Heart left ventricle (tissue), 16 donors: ENCODE results near the gene RFNG. TPM values are rescaled to one million over a fixed set of nuclear protein-coding genes. Genes with fewer than 3 reads are reported as not detected.

Experiments used
- ATAC-seq, 4 donors: fragments of 200-7000 bp; cut with Tn5 transposase; one replicate each; pipeline ENCODE4 v1.9.1; 2020 to 2022; ENCODE audit warnings: moderate library complexity in 4 of 4, mild to moderate bottlenecking in 3 of 4, moderate number of reproducible peaks in 1 of 4
- DNase-seq, 5 donors: peaks; one replicate each; pipeline ENCODE4 v3.0.0-alpha.2; 2020
- H3K27ac ChIP-seq, 12 donors: fragments of 200-600 bp; sonication (generic) in 4 of 12; one replicate each; pipeline versions ENCODE4 v1.5.0 to v1.8.0; 2016 to 2022; ENCODE audit warnings: mild to moderate bottlenecking in 2 of 12
- H3K27me3 ChIP-seq, 9 donors: fragments of 200-600 bp; sonication (generic) in 2 of 9; one replicate each; pipeline versions ENCODE4 v1.5.1 to v1.8.0; 2016 to 2022; ENCODE audit warnings: mild to moderate bottlenecking in 3 of 9
- H3K36me3 ChIP-seq, 9 donors: fragments of 200-600 bp; sonication (generic) in 2 of 9; one replicate each; pipeline versions ENCODE4 v1.5.0 to v1.8.0; 2018 to 2022; ENCODE audit warnings: mild to moderate bottlenecking in 2 of 9
- H3K4me1 ChIP-seq, 12 donors: fragments of 200-600 bp; sonication (generic) in 4 of 12; one replicate each; pipeline versions ENCODE4 v1.5.0 to v1.8.0; 2016 to 2022; ENCODE audit warnings: mild to moderate bottlenecking in 3 of 12
- H3K4me3 ChIP-seq, 12 donors: fragments of 200-600 bp; sonication (generic) in 4 of 12; one replicate each; pipeline versions ENCODE4 v1.5.0 to v1.8.0; 2017 to 2022; ENCODE audit warnings: mild to moderate bottlenecking in 9 of 12, moderate library complexity in 4 of 12
- H3K9me3 ChIP-seq, 12 donors: fragments of 200-600 bp; sonication (generic) in 4 of 12; one replicate each; pipeline versions ENCODE4 v1.5.0 to v1.8.0; 2016 to 2022; ENCODE audit warnings: mild to moderate bottlenecking in 1 of 12
- CTCF ChIP-seq, 12 donors: fragments of 200-600 bp; sonication (generic) in 4 of 12; IDR thresholded peaks; one replicate each; pipeline versions ENCODE4 v1.5.0 to v1.8.0; 2018 to 2022; ENCODE audit warnings: antibody characterized with exemption in 12 of 12, mild to moderate bottlenecking in 5 of 12
- POLR2A ChIP-seq, 2 donors: fragments of 450-650 bp; IDR thresholded peaks; one replicate each; pipeline ENCODE4 v1.6.1; 2017; ENCODE audit warnings: antibody characterized with exemption in 2 of 2, mild to moderate bottlenecking in 2 of 2, moderate library complexity in 2 of 2
- WGBS, 4 donors: extraction: QIAGEN DNeasy Blood & Tissue Kit in 2 of 4; methylation state at CpG; one replicate each; pipeline versions ENCODE4 v1.1.5 to v1.1.7; 2013 to 2018; 5-methylcytosine and 5-hydroxymethylcytosine counted together
- intact Hi-C, 10 donors: fragments of 100-400 bp; cut with DNase I; formaldehyde crosslinking; loops; one replicate each; pipeline versions ENCODE4 v1.11.1 to v1.14.2; 2022
- polyA plus RNA-seq, 2 donors: library from polyadenylated mRNA; stranded (reverse); fragments of 200-250 nt; gene quantifications; one replicate each; pipeline ENCODE4 v1.2.3, GENCODE V29; 2013
- total RNA-seq, 9 donors: library from RNA; depleted of rRNA in 2 of 9; stranded (reverse); fragments of >200 nt in 2 of 9; fragmentation: NEBNext Ultra II Directional in 3 of 9; extraction: Animal tissue kit (Norgen Biotek cat#: 25700) in 3 of 9; gene quantifications; one replicate each; pipeline versions ENCODE4 v1.1.0 to v1.2.4, GENCODE V29; 2016 to 2023
- donor health status: ischemic (EF 13 %, LVEDD 7.1; RV severe dilation, severe dysfunction).
- donor health status: healthy with polysubstance abuse.
- donor health status: DM: no; HTN: yes; CAD: no.
- donor health status: DM: no; HTN: no; CAD: no.
- donor health status: ischemic (EF 25% LVEDD 6.9; RV normal size, moderate dysfunction).
- donor health status: ischemic (EF 25% LVEDD 5.7; RV mildly dilated, moderate dysfunction).
- donor health status: healthy.
- donor health status: DM: yes; HTN: yes; CAD: no.
- donor health status: ischemic (EF 35%, LVEDD 5.7; RV mildly dilated, moderate dysfunction).
- donor health status: nonischemic (EF 11% LVEDD 7.7; RV severe dilation, severe dysfunction).
- donor health status: DM: yes; HTN: yes; CAD: no.
- donor health status: PGD.
- donor health status: ischemic (EF 29% LVEDD 5.4; RV normal size, mild dysfunction).
- donor health status: nonischemic (EF 23%, LVEDD 6.1; RV moderate dilation, normal function).

Gene RFNG
- total and polyA plus RNA-seq, 11 donors, result 16.4 to 30.6 (median 21.2) TPM

- no peaks in the 10 kb centered on the region for H3K27me3 ChIP-seq
- H3K36me3 ChIP-seq, result peaks cover 0 to 35% (median 8%) of the 10 kb centered on the region in 9 donors
- DNase-seq, result no peak
- H3K4me1 ChIP-seq, result peaks cover 0 to 17% (median 10%) of the 10 kb centered on the region in 12 donors
- no peak for ATAC-seq
- no peaks in the 10 kb centered on the region for H3K9me3 ChIP-seq
- no peak overlapping the region for H3K4me3 ChIP-seq
- TF ChIP-seq POLR2A (IDR thresholded peaks at IDR 0.05) (no peak), CTCF (IDR thresholded peaks at IDR 0.05) (no peak)
- H3K27ac ChIP-seq, result no peak overlapping the region
- intact Hi-C loops, result loop anchor here in 1 of 10 donors (1.0 kb wide), 1 partner anchor 27 kb away; no protein-coding TSS in a partner anchor
- 73 to 90% (median 83%) methylated on average over 12 to 14 of the region's 14 CpGs for WGBS, 4 donors
Measured at GRCh38 chr17:82045936-82046484, 5.6 kb downstream of the RFNG start.

GRCh38 chr17:82043507-82043906, 8.1 kb downstream of the RFNG start:
- TF ChIP-seq POLR2A (IDR thresholded peaks at IDR 0.05) (no peak), CTCF (IDR thresholded peaks at IDR 0.05) (no peak)

GRCh38 chr17:82042649-82043048, 9.0 kb downstream of the RFNG start:
- no peak for DNase-seq
- Histone ChIP-seq H3K4me3 (no peak overlapping the region), H3K9me3 (no peaks in the 10 kb centered on the region), H3K4me1 (peaks cover 0 to 13% (median 4%) of the 10 kb centered on the region in 12 donors), H3K36me3 (peaks cover 0 to 10% (median 0%) of the 10 kb centered on the region in 9 donors), H3K27ac (no peak overlapping the region), H3K27me3 (no peaks in the 10 kb centered on the region)
- intact Hi-C loops, result no loop called here
- TF ChIP-seq POLR2A (IDR thresholded peaks at IDR 0.05) (no peak), CTCF (IDR thresholded peaks at IDR 0.05) (no peak)
- WGBS, 4 donors, result 66 to 89% (median 85%) methylated on average over 2 to 9 of the region's 9 CpGs
- no peak for ATAC-seq

More at GRCh38 chr17:82043507-82043906, 8.1 kb downstream of the RFNG start:
- Histone ChIP-seq H3K27me3 (no peaks in the 10 kb centered on the region), H3K4me3 (no peak overlapping the region), H3K9me3 (no peaks in the 10 kb centered on the region), H3K36me3 (peaks cover 0 to 18% (median 2%) of the 10 kb centered on the region in 9 donors), H3K4me1 (peaks cover 0 to 6% (median 0%) of the 10 kb centered on the region in 12 donors), H3K27ac (no peak overlapping the region)
- intact Hi-C loops, result no loop called here
- DNase-seq (no peak), ATAC-seq (no peak)
- WGBS, 4 donors, result 54 to 65% (median 64%) methylated on average over 12 to 16 of the region's 16 CpGs

- Histone ChIP-seq H3K36me3 (no peaks in the 10 kb centered on the region), H3K4me1 (peaks cover 0 to 21% (median 10%) of the 10 kb centered on the region in 12 donors), H3K27ac (no peak overlapping the region), H3K9me3 (no peaks in the 10 kb centered on the region), H3K27me3 (no peaks in the 10 kb centered on the region), H3K4me3 (no peak overlapping the region)
- 88 to 92% (median 89%) methylated on average over 17 of the region's 17 CpGs for WGBS, 4 donors
- DNase-seq, result no peak
- intact Hi-C loops, result no loop called here
- no peak for ATAC-seq
- no peak for TF ChIP-seq POLR2A (IDR thresholded peaks at IDR 0.05)
- TF ChIP-seq CTCF (IDR thresholded peaks at IDR 0.05), result no peak
Measured at GRCh38 chr17:82041144-82041814, 10.3 kb downstream of the RFNG start.
